Measurements from ENCODE around the gene DYNC1I1.

DNA sequence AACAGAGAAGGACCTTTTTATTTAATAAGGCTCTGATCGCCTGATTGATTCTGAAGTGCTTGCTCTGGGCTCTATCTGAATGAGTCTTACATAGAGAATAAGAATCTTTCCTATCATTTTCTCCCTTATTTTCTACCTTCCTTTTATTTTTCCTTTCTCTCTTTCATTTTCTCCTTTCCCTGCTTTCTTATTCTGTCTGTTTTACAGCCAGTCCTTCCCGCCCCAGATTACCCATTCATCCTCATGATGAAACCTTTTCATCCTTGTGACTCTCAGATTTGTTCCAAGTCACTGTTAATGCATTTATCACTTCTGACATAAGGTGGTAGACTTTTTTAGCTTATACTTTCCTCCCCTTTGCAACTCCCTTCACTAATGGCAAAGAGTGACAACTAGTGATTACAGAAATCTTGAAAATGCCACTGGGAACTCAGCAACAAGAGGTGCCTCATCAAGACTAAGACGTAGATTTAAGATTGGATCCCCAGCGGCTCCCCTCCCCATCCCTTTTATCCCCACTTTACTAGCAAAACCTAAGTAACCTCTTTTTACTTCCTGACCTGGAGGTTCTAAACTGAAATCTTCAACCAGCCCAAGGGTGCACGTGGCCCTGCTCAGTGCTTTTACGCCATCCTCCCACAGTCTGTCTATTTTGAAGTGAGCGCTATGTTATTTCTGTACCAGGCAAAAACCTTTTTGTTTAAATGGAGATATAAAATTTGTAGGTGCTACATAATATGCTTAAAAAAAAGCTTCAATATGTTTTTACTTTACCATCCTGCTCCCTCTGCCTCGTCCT lies 179.8 kb downstream of the DYNC1I1 start:
- TF ChIP-seq GATA2 (IDR thresholded peaks at IDR 0.05; ENCODE audit: low read depth, low read length) (no peak), GATA3 (IDR thresholded peaks at IDR 0.05; ENCODE audit: low read depth, low read length) (no peak)
